Breast epithelium (tissue), 4 donors: ENCODE results near the gene COL25A1. TPM values are rescaled to one million over a fixed set of nuclear protein-coding genes. Genes with fewer than 3 reads are reported as not detected.

ENCODE experiments used
- DNase-seq, 2 donors: peaks; one replicate each; pipeline ENCODE4 v3.0.0-alpha.2; 2019; ENCODE audit warnings: low spot score in 2 of 2
- H3K27ac ChIP-seq, 2 donors: fragments of 200-600 bp; sonication (generic) in 1 of 2; one replicate each; pipeline ENCODE4 v1.5.1; 2016 to 2019; ENCODE audit warnings: mild to moderate bottlenecking in 1 of 2
- H3K27me3 ChIP-seq, 2 donors: fragments of 200-600 bp; sonication (generic) in 1 of 2; one replicate each; pipeline versions ENCODE4 v1.5.1 to v1.6.0; 2017 to 2019; ENCODE audit warnings: control low read depth in 1 of 2, mild to moderate bottlenecking in 1 of 2
- H3K36me3 ChIP-seq: fragments of 200-600 bp; one replicate; pipeline ENCODE4 v1.5.1; 2019
- H3K4me1 ChIP-seq, 2 donors: fragments of 200-600 bp; sonication (generic); one replicate each; pipeline ENCODE4 v1.5.1; 2016 to 2019; ENCODE audit warnings: control low read depth in 1 of 2
- H3K4me3 ChIP-seq, 3 donors: fragments of 200-600 bp; sonication (generic); 1 replicate in 2 of 3; 2 replicates in 1 of 3; pipeline ENCODE4 v1.5.1; 2016 to 2019; ENCODE audit warnings: mild to moderate bottlenecking in 3 of 3, moderate library complexity in 2 of 3
- H3K9me3 ChIP-seq, 2 donors: fragments of 200-600 bp; sonication (generic) in 1 of 2; one replicate each; pipeline ENCODE4 v1.5.1; 2016 to 2019; ENCODE audit warnings: control low read depth in 1 of 2
- CTCF ChIP-seq, 3 donors: fragments of 450-650 bp; IDR thresholded peaks; one replicate each; pipeline ENCODE4 v1.5.1; 2016 to 2017; ENCODE audit warnings: antibody characterized with exemption in 3 of 3, mild to moderate bottlenecking in 3 of 3, moderate library complexity in 3 of 3
- POLR2A ChIP-seq: fragments of 450-650 bp; IDR thresholded peaks from one replicate; pipeline ENCODE4 v1.6.1; 2016; ENCODE audit warnings: antibody characterized with exemption, mild to moderate bottlenecking, moderate library complexity
- POLR2AphosphoS5 ChIP-seq, 3 donors: sonication (generic); formaldehyde crosslinking; IDR thresholded peaks; one replicate each; pipeline ENCODE4 v1.6.1; 2017; ENCODE audit warnings: antibody characterized with exemption in 3 of 3
- intact Hi-C: fragments of 100-400 bp; cut with DNase I; formaldehyde crosslinking; loops from one replicate; pipeline ENCODE4 v1.15.1; 2023; ENCODE audit warnings: low total_unique reads
- total RNA-seq, 3 donors: library from RNA; depleted of rRNA; stranded (reverse); fragments of >200 nt; gene quantifications; one replicate each; pipeline ENCODE4 v1.1.0, GENCODE V29; 2016

Gene COL25A1
- total RNA-seq, 3 donors from 2014 or later = 2.6 to 11.0 (median 2.8) TPM

- Histone ChIP-seq H3K9me3 (no peaks in the 10 kb centered on the region), H3K4me3 (no peak overlapping the region), H3K27ac (no peak overlapping the region), H3K27me3 (peaks cover 0 to 19% of the 10 kb centered on the region in 2 donors), H3K4me1 (peaks cover 0 to 5% of the 10 kb centered on the region in 2 donors), H3K36me3 (no peaks in the 10 kb centered on the region)
- no peak for DNase-seq
- TF ChIP-seq POLR2AphosphoS5 (IDR thresholded peaks at IDR 0.05) = no peak
- peak; percentile 9 to 39 (median 38) for TF ChIP-seq CTCF (IDR thresholded peaks at IDR 0.05)
- intact Hi-C loops = no loop called here
Measured at GRCh38 chr4:109298279-109299010, 4.0 kb downstream of the COL25A1 start.

GRCh38 chr4:109296527-109296926 is 5.9 kb downstream of the COL25A1 start:
- Histone ChIP-seq H3K9me3 (no peaks in the 10 kb centered on the region), H3K27me3 (peaks cover 0 to 9% of the 10 kb centered on the region in 2 donors), H3K4me1 (peaks cover 0 to under 1% of the 10 kb centered on the region in 2 donors), H3K36me3 (no peaks in the 10 kb centered on the region), H3K4me3 (no peak overlapping the region), H3K27ac (no peak overlapping the region)
- intact Hi-C loops = no loop called here
- TF ChIP-seq POLR2A (no peak), CTCF (IDR thresholded peaks at IDR 0.05) (no peak), POLR2AphosphoS5 (IDR thresholded peaks at IDR 0.05) (no peak)
- DNase-seq = no peak

- no peaks in the 10 kb centered on the region for H3K4me1 ChIP-seq
- H3K4me3 ChIP-seq = no peak overlapping the region
- intact Hi-C loops = no loop called here
- no peaks in the 10 kb centered on the region for H3K36me3 ChIP-seq
- no peaks in the 10 kb centered on the region for H3K27me3 ChIP-seq
- DNase-seq = no peak
- TF ChIP-seq POLR2AphosphoS5 (IDR thresholded peaks at IDR 0.05) (no peak), CTCF (IDR thresholded peaks at IDR 0.05) (no peak), POLR2A (no peak)
- no peaks in the 10 kb centered on the region for H3K9me3 ChIP-seq
- H3K27ac ChIP-seq = no peak overlapping the region
Measured at GRCh38 chr4:109295081-109295480, 7.4 kb downstream of the COL25A1 start.

- TF ChIP-seq CTCF (IDR thresholded peaks at IDR 0.05) = no peak
- TF ChIP-seq POLR2AphosphoS5 (IDR thresholded peaks at IDR 0.05) = no peak
- no peak for TF ChIP-seq POLR2A
- H3K36me3 ChIP-seq = no peaks in the 10 kb centered on the region
- H3K4me3 ChIP-seq = no peak overlapping the region
- H3K9me3 ChIP-seq = no peaks in the 10 kb centered on the region
- H3K4me1 ChIP-seq = no peaks in the 10 kb centered on the region
- H3K27ac ChIP-seq = no peak overlapping the region
- intact Hi-C loops = no loop called here
- H3K27me3 ChIP-seq = no peaks in the 10 kb centered on the region
- no peak for DNase-seq
Measured at GRCh38 chr4:109294468-109295020, 7.9 kb downstream of the COL25A1 start.

GRCh38 chr4:109294006-109294405 is 8.5 kb downstream of the COL25A1 start:
- Histone ChIP-seq H3K4me1 (no peaks in the 10 kb centered on the region), H3K27ac (no peak overlapping the region), H3K36me3 (no peaks in the 10 kb centered on the region), H3K9me3 (no peaks in the 10 kb centered on the region), H3K4me3 (no peak overlapping the region), H3K27me3 (no peaks in the 10 kb centered on the region)
- TF ChIP-seq CTCF (IDR thresholded peaks at IDR 0.05) (no peak), POLR2AphosphoS5 (IDR thresholded peaks at IDR 0.05) (no peak), POLR2A (no peak)
- intact Hi-C loops = no loop called here
- DNase-seq = no peak
